HFFc6 (cell line): ENCODE data around the gene CLCNKA. TPM values are rescaled to one million over a fixed set of nuclear protein-coding genes. Genes with fewer than 3 reads are reported as not detected.
"Not testable (repeated sequence)": the region's sequence is repeated elsewhere in the genome, so short reads cannot be mapped to it uniquely, and the experiment has no call there.

Experiments used
- DNase-seq: peaks from one replicate; pipeline ENCODE4 v3.0.0-alpha.2; 2018
- H3K27ac Mint-ChIP-seq: 2 replicates; pipeline ENCODE4 v1.8.0; 2020; ENCODE audit warnings: mild to moderate bottlenecking, mixed read lengths
- H3K27me3 Mint-ChIP-seq: 2 replicates; pipeline ENCODE4 v1.8.0; 2021; ENCODE audit warnings: mild to moderate bottlenecking, moderate library complexity, mixed read lengths; ENCODE audit not compliant: insufficient read depth
- H3K36me3 Mint-ChIP-seq: 2 replicates; pipeline ENCODE4 v1.8.0; 2021; ENCODE audit warnings: low read depth, mixed read lengths
- H3K4me1 Mint-ChIP-seq: 2 replicates; pipeline ENCODE4 v1.8.0; 2020; ENCODE audit warnings: low read depth, mixed read lengths
- H3K4me3 Mint-ChIP-seq: 2 replicates; pipeline ENCODE4 v1.8.0; 2020; ENCODE audit warnings: mild to moderate bottlenecking, moderate library complexity, mixed read lengths
- H3K9me3 Mint-ChIP-seq: 2 replicates; pipeline ENCODE4 v1.8.0; 2020; ENCODE audit warnings: mild to moderate bottlenecking, mixed read lengths
- CTCF ChIP-seq: fragments of 200-600 bp; sonication (generic); IDR thresholded peaks from 2 replicates; pipeline ENCODE4 v1.5.0; 2021; ENCODE audit warnings: antibody characterized with exemption, mild to moderate bottlenecking
- total RNA-seq, 6 experiments: library from RNA; stranded (reverse); fragmentation: NEBNext Ultra II Directional; extraction: Animal tissue kit (Norgen Biotek cat#: 25700); gene quantifications; 2 replicates in 1 of 6; 3 replicates in 5 of 6; pipeline ENCODE4 v1.2.3, GENCODE V29; 2021

The CLCNKA gene
- total RNA-seq, 6 experiments from 2014 or later, result not detected

GRCh38 chr1:16055613-16056520 is 34.0 kb downstream of the CLCNKA start:
- Mint-ChIP-seq H3K36me3 (no peaks in the 10 kb centered on the region), H3K4me1 (peaks cover 5% of the 10 kb centered on the region; the same call in 1 of the 2 replicates), H3K27ac (no peak overlapping the region), H3K4me3 (no peak overlapping the region), H3K9me3 (no peaks in the 10 kb centered on the region), H3K27me3 (peaks cover 14% of the 10 kb centered on the region)
- DNase-seq, result peak; percentile 62
- TF ChIP-seq CTCF, result peak; percentile 93

GRCh38 chr1:16056521-16056912 is 34.7 kb downstream of the CLCNKA start:
- peaks cover 12% of the 10 kb centered on the region for H3K27me3 Mint-ChIP-seq
- H3K36me3 Mint-ChIP-seq, H3K9me3 Mint-ChIP-seq, H3K4me3 Mint-ChIP-seq, DNase-seq, H3K27ac Mint-ChIP-seq, H3K4me1 Mint-ChIP-seq: not testable (repeated sequence)

GRCh38 chr1:16057314-16057915 is 35.6 kb downstream of the CLCNKA start:
- not testable (repeated sequence) for H3K4me3 Mint-ChIP-seq, H3K4me1 Mint-ChIP-seq, H3K27ac Mint-ChIP-seq, DNase-seq, H3K9me3 Mint-ChIP-seq, H3K27me3 Mint-ChIP-seq, H3K36me3 Mint-ChIP-seq

GRCh38 chr1:16058394-16059120 is 36.7 kb downstream of the CLCNKA start:
- H3K4me1 Mint-ChIP-seq, H3K27me3 Mint-ChIP-seq, DNase-seq, H3K4me3 Mint-ChIP-seq, H3K27ac Mint-ChIP-seq, H3K36me3 Mint-ChIP-seq, H3K9me3 Mint-ChIP-seq: not testable (repeated sequence)

GRCh38 chr1:16061266-16061665 is 39.4 kb downstream of the CLCNKA start:
- H3K36me3 Mint-ChIP-seq, result no peaks in the 10 kb centered on the region
- no peaks in the 10 kb centered on the region for H3K9me3 Mint-ChIP-seq
- H3K27me3 Mint-ChIP-seq, result peaks cover 17% of the 10 kb centered on the region
- no peak for TF ChIP-seq CTCF
- no peak overlapping the region for H3K27ac Mint-ChIP-seq
- no peak overlapping the region for H3K4me3 Mint-ChIP-seq
- DNase-seq, result no peak
- H3K4me1 Mint-ChIP-seq, result peaks cover 4% of the 10 kb centered on the region; the same call in 1 of the 2 replicates

- H3K27me3 Mint-ChIP-seq, result peaks cover 17% of the 10 kb centered on the region
- H3K36me3 Mint-ChIP-seq, H3K27ac Mint-ChIP-seq, H3K4me3 Mint-ChIP-seq, DNase-seq, H3K9me3 Mint-ChIP-seq, H3K4me1 Mint-ChIP-seq: not testable (repeated sequence)
These were observed 40.3 kb downstream of the CLCNKA start for GRCh38 chr1:16061989-16062686.

- DNase-seq, result not testable (repeated sequence)
These were observed 40.8 kb downstream of the CLCNKA start for GRCh38 chr1:16062687-16063075.

More at GRCh38 chr1:16062687-16063075, 40.8 kb downstream of the CLCNKA start:
- peaks cover 17% of the 10 kb centered on the region for H3K27me3 Mint-ChIP-seq
- not testable (repeated sequence) for H3K27ac Mint-ChIP-seq, H3K4me1 Mint-ChIP-seq, H3K4me3 Mint-ChIP-seq, H3K9me3 Mint-ChIP-seq, H3K36me3 Mint-ChIP-seq
